Keratinocyte (primary cell): ENCODE measurements around the gene MXI1. TPM values are rescaled to one million over a fixed set of nuclear protein-coding genes. Genes with fewer than 3 reads are reported as not detected.

Experiments used
- DNase-seq: peaks from one replicate; pipeline ENCODE4 v3.0.0-alpha.2; 2011; ENCODE audit warnings: low read depth, missing footprints, low spot score
- FAIRE-seq: peaks from 2 replicates; lab custom pipeline; 2011; peaks lifted over from hg19 to GRCh38; lab: Jason Lieb, UNC
- H2AFZ ChIP-seq: 2 replicates; pipeline ENCODE4 v1.6.0; 2012; ENCODE audit warnings: low read length, control low read depth, inconsistent platforms; ENCODE audit not compliant: control insufficient read depth
- H3K27ac ChIP-seq: 2 replicates; pipeline ENCODE4 v1.5.1; 2011; ENCODE audit warnings: low read length; ENCODE audit not compliant: control insufficient read depth, insufficient read depth
- H3K27me3 ChIP-seq: 3 replicates; pipeline ENCODE4 v1.6.0; 2011; ENCODE audit warnings: low read length; ENCODE audit not compliant: control insufficient read depth, insufficient read depth; ENCODE audit errors: extremely low read depth
- H3K36me3 ChIP-seq, 2 experiments: 2 replicates in 1 of 2; 3 replicates in 1 of 2; pipeline ENCODE4 v1.5.1; 2011; ENCODE audit warnings: low read length in 2 of 2, mild to moderate bottlenecking in 1 of 2; ENCODE audit not compliant: control insufficient read depth in 2 of 2, insufficient read depth in 2 of 2; ENCODE audit errors: extremely low read depth in 1 of 2
- H3K4me1 ChIP-seq: 3 replicates; pipeline ENCODE4 v1.5.1; 2011; ENCODE audit warnings: low read length; ENCODE audit not compliant: control insufficient read depth, insufficient read depth; ENCODE audit errors: extremely low read depth
- H3K4me2 ChIP-seq: 3 replicates; pipeline ENCODE4 v1.6.0; 2011; ENCODE audit warnings: low read depth, low read length; ENCODE audit not compliant: control insufficient read depth, insufficient read depth; ENCODE audit errors: extremely low read depth
- H3K4me3 ChIP-seq, 3 experiments: fragments of 200-600 bp in 1 of 3; sonication (generic) in 1 of 3; 2 replicates in 2 of 3; 3 replicates in 1 of 3; pipeline ENCODE4 v1.5.1; 2011 to 2016; ENCODE audit warnings: low read length in 3 of 3, mild to moderate bottlenecking in 3 of 3, control low read depth in 2 of 3, inconsistent platforms in 1 of 3, low read depth in 1 of 3, mixed read lengths in 1 of 3, mixed run types in 1 of 3, moderate library complexity in 1 of 3; ENCODE audit not compliant: control insufficient read depth in 2 of 3, insufficient read depth in 2 of 3; ENCODE audit errors: extremely low read depth in 1 of 3
- H3K79me2 ChIP-seq: 2 replicates; pipeline ENCODE4 v1.6.0; 2012; ENCODE audit warnings: low read length; ENCODE audit not compliant: control insufficient read depth, insufficient read depth
- H3K9ac ChIP-seq: 3 replicates; pipeline ENCODE4 v1.6.0; 2011; ENCODE audit warnings: low read length; ENCODE audit not compliant: control insufficient read depth, insufficient read depth; ENCODE audit errors: extremely low read depth
- H3K9me1 ChIP-seq: 3 replicates; pipeline ENCODE4 v1.6.0; 2011; ENCODE audit warnings: low read length; ENCODE audit not compliant: control insufficient read depth, insufficient read depth; ENCODE audit errors: extremely low read depth
- H3K9me3 ChIP-seq: 2 replicates; pipeline ENCODE4 v1.5.1; 2012; ENCODE audit warnings: low read depth, low read length; ENCODE audit not compliant: control insufficient read depth
- H4K20me1 ChIP-seq: 3 replicates; pipeline ENCODE4 v1.6.0; 2011; ENCODE audit warnings: low read length; ENCODE audit not compliant: control insufficient read depth, insufficient read depth; ENCODE audit errors: extremely low read depth
- EZH2 ChIP-seq: IDR thresholded peaks from one replicate; pipeline ENCODE4 v1.6.1; 2012; ENCODE audit warnings: inconsistent platforms, mild to moderate bottlenecking, low read length, moderate library complexity
- dilution Hi-C: fragments of 300-500 bp; cut with MboI; formaldehyde crosslinking; loops from one replicate; pipeline ENCODE4 v1.7.0; 2020; ENCODE audit warnings: low sequenced_read_pairs; ENCODE audit not compliant: extremely low pct_ligation_motif_present
- polyA plus RNA-seq, 5 experiments: library from polyadenylated mRNA; depleted of rRNA in 3 of 5; stranded (reverse) in 3 of 5; stranded (forward) in 1 of 5; unstranded in 1 of 5; fragments of >200 nt; gene quantifications; 1 replicate in 1 of 5; 2 replicates in 3 of 5; 3 replicates in 1 of 5; pipeline versions ENCODE4 v1.2.1 to v1.2.3, GENCODE V29; 2011 to 2012; ENCODE audit warnings: missing spikeins in 2 of 5, low read depth in 1 of 5, low replicate concordance in 1 of 5
- TF ChIP-seq, protein P1 (sequence below), 3 experiments: IDR thresholded peaks in 1 of 3; conservative IDR thresholded peaks in 1 of 3; optimal IDR thresholded peaks in 1 of 3; 2 replicates in 2 of 3; 3 replicates in 1 of 3; pipeline versions ENCODE3 to v1.5.1; 2011; ENCODE audit warnings: low read length in 3 of 3, mild to moderate bottlenecking in 3 of 3, moderate library complexity in 2 of 3, control low read depth in 1 of 3, inconsistent platforms in 1 of 3; ENCODE audit not compliant: insufficient read depth in 2 of 3; ENCODE audit errors: extremely low read depth in 1 of 3

MXI1 gene
- polyA plus RNA-seq, 1 donor (not counting 4 experiments of a cell fraction or from before 2014, with no cell fraction given): 17.8 TPM

DNA sequence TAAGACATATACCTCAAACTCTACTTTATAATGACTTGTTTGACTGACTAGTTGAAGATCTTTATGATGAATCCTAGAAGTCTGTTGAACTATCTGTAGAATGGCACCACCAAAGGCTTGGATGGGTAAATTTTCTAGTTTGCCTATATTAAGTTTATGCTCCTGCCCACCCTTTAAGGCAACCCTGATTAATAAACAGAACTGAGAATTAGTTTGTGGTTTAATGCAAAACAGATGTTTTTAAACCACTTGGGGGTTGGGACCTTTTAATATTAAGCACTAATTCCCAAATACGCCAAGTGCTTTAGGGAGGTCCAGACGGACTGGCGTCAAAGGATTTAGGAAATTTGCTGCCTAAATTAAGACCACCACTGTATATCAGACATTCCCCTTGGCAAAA is 76.9 kb downstream of the MXI1 start:
- H2AFZ ChIP-seq: no peak overlapping the region
- H4K20me1 ChIP-seq: no peaks in the 10 kb centered on the region
- dilution Hi-C loops: loop anchor here (25.0 kb wide), 1 partner anchor 147 kb away; no protein-coding TSS in a partner anchor
- H3K9me1 ChIP-seq: no peaks in the 10 kb centered on the region
- no peak overlapping the region for H3K27ac ChIP-seq
- H3K27me3 ChIP-seq: no peaks in the 10 kb centered on the region
- peaks cover 0 to 2% of the 10 kb centered on the region in 2 experiments for H3K36me3 ChIP-seq
- H3K4me3 ChIP-seq: no peak overlapping the region
- FAIRE-seq: no peak
- no peaks in the 10 kb centered on the region for H3K9me3 ChIP-seq
- H3K79me2 ChIP-seq: no peaks in the 10 kb centered on the region
- DNase-seq: no peak
- H3K9ac ChIP-seq: no peak overlapping the region
- no peaks in the 10 kb centered on the region for H3K4me1 ChIP-seq
- no peak overlapping the region for H3K4me2 ChIP-seq
- TF ChIP-seq, protein P1, sequence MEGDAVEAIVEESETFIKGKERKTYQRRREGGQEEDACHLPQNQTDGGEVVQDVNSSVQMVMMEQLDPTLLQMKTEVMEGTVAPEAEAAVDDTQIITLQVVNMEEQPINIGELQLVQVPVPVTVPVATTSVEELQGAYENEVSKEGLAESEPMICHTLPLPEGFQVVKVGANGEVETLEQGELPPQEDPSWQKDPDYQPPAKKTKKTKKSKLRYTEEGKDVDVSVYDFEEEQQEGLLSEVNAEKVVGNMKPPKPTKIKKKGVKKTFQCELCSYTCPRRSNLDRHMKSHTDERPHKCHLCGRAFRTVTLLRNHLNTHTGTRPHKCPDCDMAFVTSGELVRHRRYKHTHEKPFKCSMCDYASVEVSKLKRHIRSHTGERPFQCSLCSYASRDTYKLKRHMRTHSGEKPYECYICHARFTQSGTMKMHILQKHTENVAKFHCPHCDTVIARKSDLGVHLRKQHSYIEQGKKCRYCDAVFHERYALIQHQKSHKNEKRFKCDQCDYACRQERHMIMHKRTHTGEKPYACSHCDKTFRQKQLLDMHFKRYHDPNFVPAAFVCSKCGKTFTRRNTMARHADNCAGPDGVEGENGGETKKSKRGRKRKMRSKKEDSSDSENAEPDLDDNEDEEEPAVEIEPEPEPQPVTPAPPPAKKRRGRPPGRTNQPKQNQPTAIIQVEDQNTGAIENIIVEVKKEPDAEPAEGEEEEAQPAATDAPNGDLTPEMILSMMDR (optimal IDR thresholded peaks at IDR 0.05 in 1 of 3, IDR thresholded peaks at IDR 0.05 in 1 of 3, conservative IDR thresholded peaks at IDR 0.05 in 1 of 3; ENCODE audit: extremely low read depth in 1 of 3, insufficient read depth in 2 of 3, low read length in 3 of 3): no peak
- no peak for TF ChIP-seq EZH2

DNA sequence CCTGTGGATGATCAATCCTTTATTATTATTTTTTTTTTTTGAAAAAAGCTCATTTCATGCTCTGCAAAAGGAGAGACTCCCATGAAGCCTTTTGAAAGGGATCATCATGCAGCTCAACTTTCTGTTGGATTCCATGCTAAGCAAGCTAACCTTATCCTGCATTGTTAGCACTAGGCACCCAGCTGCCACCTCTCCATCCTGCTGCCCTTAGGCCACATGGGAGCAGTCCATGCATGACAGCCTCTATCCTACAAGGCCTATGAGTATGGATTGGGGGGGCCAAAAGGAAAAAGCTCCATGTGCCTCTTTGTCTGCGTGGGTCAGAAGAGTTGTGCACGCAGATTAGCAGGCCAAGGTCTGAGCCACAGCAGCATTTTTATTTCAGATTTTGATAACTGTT is 78.1 kb downstream of the MXI1 start:
- DNase-seq: no peak
- no peaks in the 10 kb centered on the region for H3K4me1 ChIP-seq
- TF ChIP-seq, protein P1 (optimal IDR thresholded peaks at IDR 0.05 in 1 of 3, IDR thresholded peaks at IDR 0.05 in 1 of 3, conservative IDR thresholded peaks at IDR 0.05 in 1 of 3; ENCODE audit: extremely low read depth in 1 of 3, insufficient read depth in 2 of 3, low read length in 3 of 3): no peak
- TF ChIP-seq EZH2: no peak
- no peaks in the 10 kb centered on the region for H3K9me1 ChIP-seq
- dilution Hi-C loops: loop anchor here (25.0 kb wide), 1 partner anchor 148 kb away; no protein-coding TSS in a partner anchor
- H3K79me2 ChIP-seq: no peaks in the 10 kb centered on the region
- H4K20me1 ChIP-seq: no peaks in the 10 kb centered on the region
- H3K9ac ChIP-seq: no peak overlapping the region
- no peak for FAIRE-seq
- no peak overlapping the region for H3K4me3 ChIP-seq
- no peak overlapping the region for H3K4me2 ChIP-seq
- H2AFZ ChIP-seq: no peak overlapping the region
- no peaks in the 10 kb centered on the region for H3K9me3 ChIP-seq
- H3K27me3 ChIP-seq: no peaks in the 10 kb centered on the region
- H3K36me3 ChIP-seq: peaks cover 0 to 2% of the 10 kb centered on the region in 2 experiments
- H3K27ac ChIP-seq: no peak overlapping the region
